ENCODE data around the gene CLPTM1L.

- TF ChIP-seq, protein P1, sequence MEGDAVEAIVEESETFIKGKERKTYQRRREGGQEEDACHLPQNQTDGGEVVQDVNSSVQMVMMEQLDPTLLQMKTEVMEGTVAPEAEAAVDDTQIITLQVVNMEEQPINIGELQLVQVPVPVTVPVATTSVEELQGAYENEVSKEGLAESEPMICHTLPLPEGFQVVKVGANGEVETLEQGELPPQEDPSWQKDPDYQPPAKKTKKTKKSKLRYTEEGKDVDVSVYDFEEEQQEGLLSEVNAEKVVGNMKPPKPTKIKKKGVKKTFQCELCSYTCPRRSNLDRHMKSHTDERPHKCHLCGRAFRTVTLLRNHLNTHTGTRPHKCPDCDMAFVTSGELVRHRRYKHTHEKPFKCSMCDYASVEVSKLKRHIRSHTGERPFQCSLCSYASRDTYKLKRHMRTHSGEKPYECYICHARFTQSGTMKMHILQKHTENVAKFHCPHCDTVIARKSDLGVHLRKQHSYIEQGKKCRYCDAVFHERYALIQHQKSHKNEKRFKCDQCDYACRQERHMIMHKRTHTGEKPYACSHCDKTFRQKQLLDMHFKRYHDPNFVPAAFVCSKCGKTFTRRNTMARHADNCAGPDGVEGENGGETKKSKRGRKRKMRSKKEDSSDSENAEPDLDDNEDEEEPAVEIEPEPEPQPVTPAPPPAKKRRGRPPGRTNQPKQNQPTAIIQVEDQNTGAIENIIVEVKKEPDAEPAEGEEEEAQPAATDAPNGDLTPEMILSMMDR (IDR thresholded peaks at IDR 0.05; ENCODE audit: poor library complexity): no peak
- no peak for TF ChIP-seq EZH2 (IDR thresholded peaks at IDR 0.05; ENCODE audit: borderline replicate concordance)
These were observed 47.4 kb upstream of the CLPTM1L start for GRCh38 chr5:1392261-1392660.
